Neural progenitor cell (in vitro differentiated cells): ENCODE measurements around the gene HSD3B1. TPM values are rescaled to one million over a fixed set of nuclear protein-coding genes. Genes with fewer than 3 reads are reported as not detected.
"Not testable (repeated sequence)": the region's sequence is repeated elsewhere in the genome, so short reads cannot be mapped to it uniquely, and the experiment has no call there.

Experiments used
- DNase-seq: peaks from one replicate; pipeline ENCODE4 v3.0.0-alpha.2; 2016; ENCODE audit warnings: low spot score
- H2AFZ ChIP-seq: fragments of 200-600 bp; sonication (generic); replicated peaks from 2 replicates; pipeline ENCODE4 v1.6.1; 2016; ENCODE audit warnings: antibody characterized with exemption
- H3F3A ChIP-seq: fragments of 200-600 bp; sonication (generic); 2 replicates; pipeline ENCODE4 v1.6.1; 2016; ENCODE audit warnings: antibody characterized with exemption, low read depth
- H3K27ac ChIP-seq: fragments of 200-600 bp; sonication (generic); 2 replicates; pipeline ENCODE4 v1.5.1; 2016; ENCODE audit warnings: mild to moderate bottlenecking
- H3K27me3 ChIP-seq: fragments of 200-600 bp; sonication (generic); 2 replicates; pipeline ENCODE4 v1.6.1; 2016; ENCODE audit warnings: mild to moderate bottlenecking, moderate library complexity
- H3K36me3 ChIP-seq: fragments of 200-600 bp; sonication (generic); 2 replicates; pipeline ENCODE4 v1.5.1; 2016
- H3K4me1 ChIP-seq: fragments of 200-600 bp; sonication (generic); 2 replicates; pipeline ENCODE4 v1.6.1; 2016; ENCODE audit warnings: mixed run types
- H3K4me2 ChIP-seq: fragments of 200-600 bp; sonication (generic); 2 replicates; pipeline ENCODE4 v1.6.1; 2016
- H3K4me3 ChIP-seq: fragments of 200-600 bp; sonication (generic); 2 replicates; pipeline ENCODE4 v1.5.1; 2016
- H3K79me2 ChIP-seq: fragments of 200-600 bp; sonication (generic); 2 replicates; pipeline ENCODE4 v1.6.1; 2016; ENCODE audit warnings: low read depth
- H3K9ac ChIP-seq: fragments of 200-600 bp; sonication (generic); 2 replicates; pipeline ENCODE4 v1.6.1; 2016
- H3K9me3 ChIP-seq: fragments of 200-600 bp; sonication (generic); 2 replicates; pipeline ENCODE4 v1.5.1; 2016; ENCODE audit warnings: low read depth
- H4K20me1 ChIP-seq: fragments of 200-600 bp; sonication (generic); 2 replicates; pipeline ENCODE4 v1.6.1; 2016; ENCODE audit warnings: low read depth
- H3K27ac Mint-ChIP-seq: 3 replicates; pipeline ENCODE4 v1.8.0; 2021; ENCODE audit warnings: mixed read lengths
- H3K27me3 Mint-ChIP-seq: 2 replicates; pipeline ENCODE4 v1.8.0; 2022; ENCODE audit warnings: low read depth, mild to moderate bottlenecking, inconsistent platforms, moderate library complexity, mixed read lengths; ENCODE audit not compliant: insufficient read depth
- H3K36me3 Mint-ChIP-seq: 3 replicates; pipeline ENCODE4 v1.8.0; 2021; ENCODE audit warnings: mixed read lengths
- H3K4me1 Mint-ChIP-seq: 3 replicates; pipeline ENCODE4 v1.8.0; 2021; ENCODE audit warnings: mixed read lengths
- H3K4me3 Mint-ChIP-seq: 3 replicates; pipeline ENCODE4 v1.8.0; 2021; ENCODE audit warnings: mild to moderate bottlenecking, moderate library complexity, mixed read lengths
- H3K9me3 Mint-ChIP-seq: 3 replicates; pipeline ENCODE4 v1.8.0; 2020; ENCODE audit warnings: mixed read lengths
- CTCF ChIP-seq: fragments of 200-600 bp; sonication (generic); IDR thresholded peaks from 2 replicates; pipeline ENCODE4 v1.5.1; 2017; ENCODE audit warnings: antibody characterized with exemption, mild to moderate bottlenecking
- EZH2 ChIP-seq: fragments of 200-600 bp; sonication (generic); IDR thresholded peaks from 2 replicates; pipeline ENCODE4 v1.6.1; 2017; ENCODE audit warnings: antibody characterized with exemption, mild to moderate bottlenecking, moderate library complexity
- EZH2phosphoT487 ChIP-seq: fragments of 200-600 bp; sonication (generic); IDR thresholded peaks from 2 replicates; pipeline ENCODE4 v1.6.1; 2017; ENCODE audit warnings: antibody characterized with exemption
- total RNA-seq: library from RNA; depleted of rRNA; stranded (reverse); fragments of >200 nt; gene quantifications from 2 replicates; pipeline ENCODE4 v1.2.3, GENCODE V29; 2015; ENCODE audit warnings: low replicate concordance

HSD3B1 gene
- total RNA-seq, 1 donor from 2014 or later = not detected

GRCh38 chr1:119516247-119516646 is 9.2 kb downstream of the HSD3B1 start:
- H3K27me3 Mint-ChIP-seq = peaks cover 7% of the 10 kb centered on the region
- H3K36me3 Mint-ChIP-seq = no peaks in the 10 kb centered on the region
- no peaks in the 10 kb centered on the region for H3F3A ChIP-seq
- no peaks in the 10 kb centered on the region for H3K27me3 ChIP-seq
- H3K4me1 ChIP-seq = no peaks in the 10 kb centered on the region
- no peaks in the 10 kb centered on the region for H4K20me1 ChIP-seq
- no peaks in the 10 kb centered on the region for H3K9me3 ChIP-seq
- no peak overlapping the region for H3K4me2 ChIP-seq
- no peaks in the 10 kb centered on the region for H3K79me2 ChIP-seq
- TF ChIP-seq CTCF = no peak
- no peak for TF ChIP-seq EZH2
- no peak for TF ChIP-seq EZH2phosphoT487
- H3K9ac ChIP-seq = no peak overlapping the region
- H3K4me1 Mint-ChIP-seq = peaks cover 5% of the 10 kb centered on the region
- no peak overlapping the region for H3K27ac Mint-ChIP-seq
- no peaks in the 10 kb centered on the region for H3K36me3 ChIP-seq
- no peak overlapping the region for H2AFZ ChIP-seq
- no peak overlapping the region for H3K4me3 ChIP-seq
- H3K4me3 Mint-ChIP-seq = no peak overlapping the region
- DNase-seq = no peak
- no peaks in the 10 kb centered on the region for H3K9me3 Mint-ChIP-seq
- no peak overlapping the region for H3K27ac ChIP-seq

- Histone ChIP-seq H3K4me2 (no peak overlapping the region), H3K79me2 (no peaks in the 10 kb centered on the region), H3K4me3 (no peak overlapping the region), H3K9ac (no peak overlapping the region), H2AFZ (no peak overlapping the region), H3K27ac (no peak overlapping the region), H3K4me1 (no peaks in the 10 kb centered on the region), H3K36me3 (no peaks in the 10 kb centered on the region), H3K27me3 (no peaks in the 10 kb centered on the region), H3F3A (no peaks in the 10 kb centered on the region), H3K9me3 (no peaks in the 10 kb centered on the region), H4K20me1 (no peaks in the 10 kb centered on the region)
- no peaks in the 10 kb centered on the region for H3K9me3 Mint-ChIP-seq
- no peak overlapping the region for H3K27ac Mint-ChIP-seq
- peaks cover 5% of the 10 kb centered on the region for H3K4me1 Mint-ChIP-seq
- H3K27me3 Mint-ChIP-seq = peaks cover 7% of the 10 kb centered on the region
- no peaks in the 10 kb centered on the region for H3K36me3 Mint-ChIP-seq
- no peak overlapping the region for H3K4me3 Mint-ChIP-seq
- TF ChIP-seq EZH2phosphoT487 = no peak
- no peak for TF ChIP-seq CTCF
- no peak for TF ChIP-seq EZH2
- no peak for DNase-seq
Observed at GRCh38 chr1:119516680-119517079, 9.7 kb downstream of the HSD3B1 start.

- H4K20me1 ChIP-seq, H3K36me3 Mint-ChIP-seq, H3K4me3 ChIP-seq, H3K36me3 ChIP-seq, H3K27ac ChIP-seq, H3K27me3 ChIP-seq, H3K79me2 ChIP-seq, H3K27ac Mint-ChIP-seq, H3K27me3 Mint-ChIP-seq, H3K4me1 ChIP-seq, H3K4me2 ChIP-seq, H2AFZ ChIP-seq, H3K9me3 Mint-ChIP-seq, H3K9ac ChIP-seq, H3K4me1 Mint-ChIP-seq, H3K9me3 ChIP-seq, H3F3A ChIP-seq, H3K4me3 Mint-ChIP-seq: not testable (repeated sequence)
- peak; percentile 2 for DNase-seq
Observed at GRCh38 chr1:119517667-119518066, 10.7 kb downstream of the HSD3B1 start.

GRCh38 chr1:119531606-119532323 is 24.8 kb downstream of the HSD3B1 start:
- H3K4me2 ChIP-seq = no peak overlapping the region
- H3K36me3 ChIP-seq = no peaks in the 10 kb centered on the region
- no peak overlapping the region for H3K27ac ChIP-seq
- Mint-ChIP-seq H3K4me1 (no peaks in the 10 kb centered on the region), H3K36me3 (no peaks in the 10 kb centered on the region), H3K9me3 (no peaks in the 10 kb centered on the region), H3K27ac (no peak overlapping the region), H3K27me3 (peaks cover 2% of the 10 kb centered on the region), H3K4me3 (no peak overlapping the region)
- DNase-seq = no peak
- H3K9ac ChIP-seq = no peak overlapping the region
- H4K20me1 ChIP-seq = no peaks in the 10 kb centered on the region
- H3K27me3 ChIP-seq = no peaks in the 10 kb centered on the region
- H3F3A ChIP-seq = no peaks in the 10 kb centered on the region
- no peak overlapping the region for H3K4me3 ChIP-seq
- H3K79me2 ChIP-seq = no peaks in the 10 kb centered on the region
- no peaks in the 10 kb centered on the region for H3K4me1 ChIP-seq
- no peak overlapping the region for H2AFZ ChIP-seq
- H3K9me3 ChIP-seq = no peaks in the 10 kb centered on the region
- TF ChIP-seq EZH2 (no peak), CTCF (no peak), EZH2phosphoT487 (no peak)
